HL-60 (cell line): ENCODE measurements around the gene OR52N5.

Experiments
- DNase-seq, 2 experiments: peaks; one replicate each; pipeline ENCODE4 v3.0.0-alpha.2; 2010 to 2020; ENCODE audit warnings: low read depth in 1 of 2, low spot score in 1 of 2
- H3K27ac ChIP-seq: fragments of 250-450 bp; sonication (Bioruptor Pico); replicated peaks from 2 replicates; pipeline ENCODE4 v1.5.1; 2020; ENCODE audit warnings: mild to moderate bottlenecking, moderate library complexity
- H3K27me3 ChIP-seq: fragments of 250-450 bp; sonication (Bioruptor Pico); 2 replicates; pipeline ENCODE4 v1.5.1; 2021; ENCODE audit warnings: mild to moderate bottlenecking, moderate library complexity; ENCODE audit not compliant: insufficient read depth, poor library complexity, severe bottlenecking
- H3K4me3 ChIP-seq: replicated peaks from 2 replicates; pipeline ENCODE4 v1.5.1; 2011; ENCODE audit warnings: mild to moderate bottlenecking, control low read depth, low read length; ENCODE audit not compliant: insufficient read depth
- CTCF ChIP-seq: IDR thresholded peaks from one replicate; pipeline ENCODE4 v1.5.1; 2011; ENCODE audit warnings: low read length, control low read depth, inconsistent platforms; ENCODE audit not compliant: insufficient read depth
- GABPA ChIP-seq: IDR thresholded peaks from 2 replicates; pipeline ENCODE4 v1.6.1; 2012; ENCODE audit warnings: low read depth
- POLR2AphosphoS5 ChIP-seq: IDR thresholded peaks from 2 replicates; pipeline ENCODE4 v1.6.1; 2012; ENCODE audit warnings: low read depth
- REST ChIP-seq: IDR thresholded peaks from 2 replicates; pipeline ENCODE4 v1.6.1; 2012; ENCODE audit warnings: low read depth; ENCODE audit not compliant: insufficient replicate concordance
- SPI1 ChIP-seq: IDR thresholded peaks from 2 replicates; pipeline ENCODE4 v1.6.1; 2012; ENCODE audit warnings: low read depth, mild to moderate bottlenecking, borderline replicate concordance

OR52N5 gene

GRCh38 chr11:5737091-5737490, 46.1 kb downstream of the OR52N5 start:
- Histone ChIP-seq H3K27me3 (no peaks in the 10 kb centered on the region), H3K4me3 (no peak overlapping the region), H3K27ac (no peak overlapping the region)
- no peak for TF ChIP-seq GABPA
- TF ChIP-seq REST: no peak
- TF ChIP-seq CTCF: no peak
- no peak for TF ChIP-seq SPI1
- no peak for TF ChIP-seq POLR2AphosphoS5
- DNase-seq: no peak

GRCh38 chr11:5736396-5736795, 46.8 kb downstream of the OR52N5 start, which contains the start of gene OR56B1:
Gene OR56B1, plus strand, starts transcription at chr11:5736448. Its CDS starts 69 bp downstream, at chr11:5736517.
- no peak for TF ChIP-seq CTCF
- no peak for TF ChIP-seq GABPA
- no peak for TF ChIP-seq REST
- TF ChIP-seq SPI1: no peak
- TF ChIP-seq POLR2AphosphoS5: no peak
- Histone ChIP-seq H3K27ac (no peak within 1 kb of the TSS), H3K27me3 (no peaks in the 10 kb centered on the region), H3K4me3 (no peak within 1 kb of the TSS)
- DNase-seq: no peak

- Histone ChIP-seq H3K27me3 (peaks cover 4% of the 10 kb centered on the region), H3K27ac (no peak overlapping the region), H3K4me3 (no peak overlapping the region)
- no peak for TF ChIP-seq REST
- no peak for TF ChIP-seq POLR2AphosphoS5
- TF ChIP-seq GABPA: no peak
- TF ChIP-seq SPI1: no peak
- no peak for TF ChIP-seq CTCF
- no peak for DNase-seq
These were observed 55.5 kb downstream of the OR52N5 start for GRCh38 chr11:5727691-5728090.
